ENCODE data around the gene FAM184B.

Gene FAM184B

GRCh38 chr4:17781300-17782287 is at the start of gene FAM184B:
Gene FAM184B, minus strand, starts transcription at chr4:17781621. Its CDS starts 322 bp downstream, at chr4:17781299.
- DNase-seq = no peak

GRCh38 chr4:17823871-17824669 is 42.6 kb upstream of the FAM184B start:
- DNase-seq = no peak

GRCh38 chr4:17817027-17817426 is 35.6 kb upstream of the FAM184B start:
- DNase-seq = no peak

- DNase-seq = no peak
Measured at GRCh38 chr4:17816142-17816541, 34.7 kb upstream of the FAM184B start.

GRCh38 chr4:17814140-17814539 is 32.7 kb upstream of the FAM184B start:
- DNase-seq = no peak

GRCh38 chr4:17812801-17813200 is 31.4 kb upstream of the FAM184B start:
- no peak for DNase-seq

GRCh38 chr4:17812125-17812524 is 30.7 kb upstream of the FAM184B start:
- DNase-seq = no peak

GRCh38 chr4:17811078-17811603 is 29.7 kb upstream of the FAM184B start:
- no peak for DNase-seq

- DNase-seq = peak; percentile 94 to 99
Measured at GRCh38 chr4:17810260-17811077, 29.0 kb upstream of the FAM184B start, which contains the start of the genes DCAF16 and NCAPG. Gene DCAF16, minus strand, starts transcription at chr4:17810757. Its CDS starts 6,616 bp downstream, at chr4:17804141. Gene NCAPG, plus strand, starts transcription at chr4:17810979. Its CDS starts 99 bp downstream, at chr4:17811078.

GRCh38 chr4:17809667-17810066 is 28.2 kb upstream of the FAM184B start:
- DNase-seq = no peak

GRCh38 chr4:17807446-17807845 is 26.0 kb upstream of the FAM184B start:
- no peak for DNase-seq

- DNase-seq = no peak
Measured at GRCh38 chr4:17805580-17806155, 24.2 kb upstream of the FAM184B start.

GRCh38 chr4:17797808-17798207 is 16.4 kb upstream of the FAM184B start:
- no peak for DNase-seq

- DNase-seq = no peak
Measured at GRCh38 chr4:17794730-17795129, 13.3 kb upstream of the FAM184B start.

- DNase-seq = no peak
Measured at GRCh38 chr4:17788956-17789355, 7.5 kb upstream of the FAM184B start.

- no peak for DNase-seq
Measured at GRCh38 chr4:17787315-17787714, 5.9 kb upstream of the FAM184B start.

- DNase-seq = no peak
Measured at GRCh38 chr4:17786567-17786966, 5.1 kb upstream of the FAM184B start.

GRCh38 chr4:17785858-17786257 is 4.4 kb upstream of the FAM184B start:
- DNase-seq = no peak

GRCh38 chr4:17780501-17781299 is 721 bp downstream of the FAM184B start:
- no peak for DNase-seq

GRCh38 chr4:17778431-17778830 is 3.0 kb downstream of the FAM184B start:
- no peak for DNase-seq

GRCh38 chr4:17773135-17773698 is 8.2 kb downstream of the FAM184B start:
- no peak for DNase-seq
